SU-DHL-6 (cell line): ENCODE results near the gene PAX5.

Source experiments
- H2AFZ ChIP-seq: fragments of 200-600 bp; sonication (generic); 2 replicates; pipeline ENCODE4 v1.6.1; 2014; ENCODE audit warnings: low read depth, mild to moderate bottlenecking, moderate library complexity, mixed read lengths, antibody characterized with exemption, low read length; ENCODE audit not compliant: severe bottlenecking
- H3F3A ChIP-seq: fragments of 200-600 bp; shearing (Covaris generic); 2 replicates; pipeline ENCODE4 v1.6.0; 2016; ENCODE audit warnings: antibody characterized with exemption, mild to moderate bottlenecking; ENCODE audit not compliant: insufficient read depth
- H3K27ac ChIP-seq: fragments of 200-600 bp; sonication (generic); 2 replicates; pipeline ENCODE4 v1.5.1; 2016; ENCODE audit warnings: low read depth, mild to moderate bottlenecking, low read length, moderate library complexity, mixed read lengths
- H3K27me3 ChIP-seq: fragments of 200-600 bp; sonication (generic), shearing (Covaris generic); 2 replicates; pipeline ENCODE4 v1.6.0; 2014; ENCODE audit warnings: mild to moderate bottlenecking, low read length
- H3K36me3 ChIP-seq: fragments of 200-600 bp; sonication (generic); 2 replicates; pipeline ENCODE4 v1.6.1; 2014; ENCODE audit warnings: mild to moderate bottlenecking, low read length, mixed read lengths
- H3K4me2 ChIP-seq: fragments of 300-600, 200-600 bp; shearing (Covaris generic), sonication (generic); 2 replicates; pipeline ENCODE4 v1.6.0; 2014; ENCODE audit warnings: low read length, low read depth, mild to moderate bottlenecking; ENCODE audit not compliant: poor library complexity, severe bottlenecking
- H3K4me3 ChIP-seq: fragments of 200-600 bp; sonication (generic); 2 replicates; pipeline ENCODE4 v1.5.1; 2014; ENCODE audit warnings: antibody characterized with exemption, low read length, mild to moderate bottlenecking, mixed read lengths; ENCODE audit not compliant: insufficient read depth, poor library complexity, severe bottlenecking
- H3K79me2 ChIP-seq: fragments of 200-600 bp; sonication (generic); 2 replicates; pipeline ENCODE4 v1.6.1; 2014; ENCODE audit warnings: mild to moderate bottlenecking, low read length, moderate library complexity; ENCODE audit not compliant: insufficient read depth
- H3K9ac ChIP-seq: fragments of 200-600 bp; sonication (generic); 2 replicates; pipeline ENCODE4 v1.7.0; 2014; ENCODE audit warnings: mild to moderate bottlenecking, low read length
- H3K9me2 ChIP-seq: fragments of 200-600 bp; sonication (generic); replicated peaks from 2 replicates; pipeline ENCODE4 v1.6.1; 2014; ENCODE audit warnings: low read length; ENCODE audit not compliant: insufficient read depth
- H3K9me3 ChIP-seq: fragments of 200-600 bp; sonication (generic); 2 replicates; pipeline ENCODE4 v1.6.1; 2014; ENCODE audit warnings: low read length, mixed read lengths; ENCODE audit not compliant: insufficient read depth
- H4K20me1 ChIP-seq: fragments of 200-600 bp; sonication (generic); 2 replicates; pipeline ENCODE4 v1.6.1; 2014; ENCODE audit warnings: low read depth, mild to moderate bottlenecking, antibody characterized with exemption, low read length, moderate library complexity, mixed read lengths
- CTCF ChIP-seq: fragments of 200-600 bp; sonication (generic); IDR thresholded peaks from one replicate; pipeline ENCODE4 v1.5.1; 2017; ENCODE audit warnings: antibody characterized with exemption, mild to moderate bottlenecking, low read length, moderate library complexity; ENCODE audit not compliant: insufficient read depth, poor library complexity, severe bottlenecking
- EZH2phosphoT487 ChIP-seq: fragments of 200-600 bp; sonication (generic), shearing (Covaris generic); conservative IDR thresholded peaks from 2 replicates; pipeline ENCODE4 v1.6.1; 2018; ENCODE audit warnings: mild to moderate bottlenecking, antibody characterized with exemption, low read length, moderate library complexity, mixed read lengths

PAX5 gene

GRCh38 chr9:36898431-36899020, 135.5 kb downstream of the PAX5 start:
- H3K9me3 ChIP-seq = no peaks in the 10 kb centered on the region
- H3K4me2 ChIP-seq = no peak overlapping the region
- no peaks in the 10 kb centered on the region for H3K27me3 ChIP-seq
- H3K4me3 ChIP-seq = no peak overlapping the region
- H3K9me2 ChIP-seq = no peaks in the 10 kb centered on the region
- no peaks in the 10 kb centered on the region for H3K79me2 ChIP-seq
- no peaks in the 10 kb centered on the region for H4K20me1 ChIP-seq
- no peaks in the 10 kb centered on the region for H3K36me3 ChIP-seq
- no peak overlapping the region for H2AFZ ChIP-seq
- H3F3A ChIP-seq = no peaks in the 10 kb centered on the region
- TF ChIP-seq EZH2phosphoT487 (no peak), CTCF (no peak)
- no peak overlapping the region for H3K9ac ChIP-seq
- no peak overlapping the region for H3K27ac ChIP-seq

GRCh38 chr9:36897478-36897877, 136.6 kb downstream of the PAX5 start:
- no peak overlapping the region for H3K4me2 ChIP-seq
- no peaks in the 10 kb centered on the region for H3K9me2 ChIP-seq
- H4K20me1 ChIP-seq = no peaks in the 10 kb centered on the region
- no peaks in the 10 kb centered on the region for H3K27me3 ChIP-seq
- no peak overlapping the region for H3K4me3 ChIP-seq
- H3K9me3 ChIP-seq = no peaks in the 10 kb centered on the region
- 0 out of 2 replicates have a peak, but pooled peaks cover 3% of the 10 kb centered on the region for H3K79me2 ChIP-seq
- H3F3A ChIP-seq = no peaks in the 10 kb centered on the region
- no peak overlapping the region for H3K9ac ChIP-seq
- TF ChIP-seq EZH2phosphoT487 = no peak
- no peak for TF ChIP-seq CTCF
- H3K27ac ChIP-seq = no peak overlapping the region
- no peaks in the 10 kb centered on the region for H3K36me3 ChIP-seq
- no peak overlapping the region for H2AFZ ChIP-seq

- no peak for TF ChIP-seq EZH2phosphoT487
- TF ChIP-seq CTCF = no peak
- Histone ChIP-seq H3K27ac (no peak overlapping the region), H4K20me1 (no peaks in the 10 kb centered on the region), H3K36me3 (no peaks in the 10 kb centered on the region), H2AFZ (no peak overlapping the region), H3K27me3 (no peaks in the 10 kb centered on the region), H3K4me2 (no peak overlapping the region), H3K9me2 (no peaks in the 10 kb centered on the region), H3F3A (no peaks in the 10 kb centered on the region), H3K9ac (no peak overlapping the region), H3K9me3 (no peaks in the 10 kb centered on the region), H3K79me2 (0 out of 2 replicates have a peak, but pooled peaks cover 3% of the 10 kb centered on the region), H3K4me3 (no peak overlapping the region)
These were observed 137.0 kb downstream of the PAX5 start for GRCh38 chr9:36897019-36897418.
